ENCODE data around the gene MYO15B.

GRCh38 chr17:75546181-75546580 is 41.4 kb upstream of the MYO15B start:
- no peak for TF ChIP-seq SIN3A (IDR thresholded peaks at IDR 0.05; ENCODE audit: borderline replicate concordance, insufficient read depth, low read length)
- TF ChIP-seq POLR2AphosphoS5 (IDR thresholded peaks at IDR 0.05; ENCODE audit: low read depth, low read length) = no peak
- no peak for TF ChIP-seq TAF1 (IDR thresholded peaks at IDR 0.05; ENCODE audit: borderline replicate concordance, insufficient read depth, low read length)
- no peak for TF ChIP-seq REST (IDR thresholded peaks at IDR 0.05; ENCODE audit: insufficient read depth in 1 of 2, low read depth in 2 of 2, low read length in 2 of 2)
- TF ChIP-seq FOXP2 (optimal IDR thresholded peaks at IDR 0.05; ENCODE audit: borderline replicate concordance, extremely low read depth, extremely low read length, insufficient read depth) = no peak

Measured in PFSK-1 (cell line).